K562 (cell line): ENCODE results near the gene TTLL10.
A peak's percentile ranks its signal among the peaks of the same experiment; 100 is the strongest.

Experiments
- CBFA2T2 ChIP-seq: fragments of 450-650 bp; conservative IDR thresholded peaks from 2 replicates; pipeline ENCODE4 v1.6.1; 2017; ENCODE audit warnings: mild to moderate bottlenecking
- CBX1 ChIP-seq: sonication (generic); IDR thresholded peaks from 2 replicates; pipeline ENCODE4 v1.6.1; 2016; ENCODE audit warnings: antibody characterized with exemption, low read depth, mild to moderate bottlenecking
- EZH2 ChIP-seq: IDR thresholded peaks from 2 replicates; pipeline ENCODE4 v1.6.1; 2012; ENCODE audit warnings: low read depth, mild to moderate bottlenecking, inconsistent platforms, low read length, borderline replicate concordance
- FOXO4 ChIP-seq: fragments of 450-650 bp; formaldehyde crosslinking; IDR thresholded peaks from 2 replicates; pipeline ENCODE4 v1.4.0; 2020; ENCODE audit warnings: mild to moderate bottlenecking, moderate library complexity
- IRF1 ChIP-seq: sonication (generic); formaldehyde crosslinking; IDR thresholded peaks from 2 replicates; pipeline ENCODE4 v1.8.0; 2022; ENCODE audit warnings: missing genetic modification reagents, mild to moderate bottlenecking, borderline replicate concordance
- SIN3A ChIP-seq, 2 experiments: fragments of 150-350 bp in 1 of 2; IDR thresholded peaks; 2 replicates each; pipeline ENCODE4 v1.6.1; 2011 to 2016; ENCODE audit warnings: borderline replicate concordance in 2 of 2, low read depth in 2 of 2, low read length in 2 of 2, mild to moderate bottlenecking in 2 of 2, moderate library complexity in 2 of 2; ENCODE audit not compliant: control insufficient read depth in 1 of 2
- TF ChIP-seq, protein P1 (sequence below): fragments of 250-450 bp; sonication (Bioruptor Pico); IDR thresholded peaks from 2 replicates; pipeline ENCODE4 v1.5.1; 2021; ENCODE audit warnings: mild to moderate bottlenecking

DNA sequence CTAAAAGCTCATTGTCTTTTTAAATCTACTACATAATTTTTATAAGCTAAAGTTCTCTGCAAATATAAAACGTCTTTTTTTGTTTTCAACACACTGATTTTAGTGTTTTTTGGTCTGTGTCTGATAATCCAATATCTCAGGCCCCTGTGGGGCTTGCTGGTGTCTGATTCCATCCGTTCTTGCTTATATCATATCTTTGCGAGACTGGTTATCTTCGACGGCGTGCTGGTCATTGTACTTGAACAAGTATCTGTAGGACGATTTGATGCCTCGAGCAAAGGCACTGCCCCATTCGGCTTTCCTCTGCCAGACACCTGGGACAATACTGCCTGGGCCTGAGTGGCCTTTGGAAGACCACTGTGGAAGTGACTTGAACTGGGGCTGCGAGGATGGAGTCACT, 18.4 kb upstream of the TTLL10 start:
- no peak for TF ChIP-seq CBX1
- TF ChIP-seq, protein P1, sequence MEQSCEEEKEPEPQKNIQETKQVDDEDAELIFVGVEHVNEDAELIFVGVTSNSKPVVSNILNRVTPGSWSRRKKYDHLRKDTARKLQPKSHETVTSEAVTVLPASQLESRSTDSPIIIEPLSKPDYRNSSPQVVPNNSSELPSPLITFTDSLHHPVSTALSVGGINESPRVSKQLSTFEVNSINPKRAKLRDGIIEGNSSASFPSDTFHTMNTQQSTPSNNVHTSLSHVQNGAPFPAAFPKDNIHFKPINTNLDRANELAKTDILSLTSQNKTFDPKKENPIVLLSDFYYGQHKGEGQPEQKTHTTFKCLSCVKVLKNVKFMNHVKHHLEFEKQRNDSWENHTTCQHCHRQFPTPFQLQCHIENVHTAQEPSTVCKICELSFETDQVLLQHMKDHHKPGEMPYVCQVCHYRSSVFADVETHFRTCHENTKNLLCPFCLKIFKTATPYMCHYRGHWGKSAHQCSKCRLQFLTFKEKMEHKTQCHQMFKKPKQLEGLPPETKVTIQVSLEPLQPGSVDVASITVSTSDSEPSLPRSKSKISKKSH, result no peak
- no peak for TF ChIP-seq EZH2
- no peak for TF ChIP-seq SIN3A (IDR thresholded peaks at IDR 0.05; ENCODE audit: borderline replicate concordance in 2 of 2, control insufficient read depth in 1 of 2, low read depth in 2 of 2, low read length in 2 of 2)
- TF ChIP-seq CBFA2T2, result peak; percentile 54
- TF ChIP-seq FOXO4 (CRISPR knock-in tag), result no peak
- TF ChIP-seq IRF1 (CRISPR knock-in tag), result no peak
